ENCODE results near the gene CYB561.

The CYB561 gene

GRCh38 chr17:63419949-63420867 lies 25.9 kb downstream of the CYB561 start:
- no peak for FAIRE-seq
- no peak for TF ChIP-seq CTCF (IDR thresholded peaks at IDR 0.05; ENCODE audit: insufficient read depth, missing control alignments)
- DNase-seq (ENCODE audit: insufficient read length, low spot score): no peak

- no peak for FAIRE-seq
- TF ChIP-seq CTCF (IDR thresholded peaks at IDR 0.05; ENCODE audit: insufficient read depth, missing control alignments): no peak
These were observed 26.7 kb downstream of the CYB561 start for GRCh38 chr17:63419398-63419797.

GRCh38 chr17:63418540-63418939 lies 27.6 kb downstream of the CYB561 start:
- DNase-seq (ENCODE audit: insufficient read length, low spot score) (no peak), FAIRE-seq (no peak)
- no peak for TF ChIP-seq CTCF (IDR thresholded peaks at IDR 0.05; ENCODE audit: insufficient read depth, missing control alignments)

More at GRCh38 chr17:63419398-63419797, 26.7 kb downstream of the CYB561 start:
- DNase-seq (ENCODE audit: insufficient read length, low spot score): no peak

GRCh38 chr17:63414222-63414621 lies 31.9 kb downstream of the CYB561 start:
- TF ChIP-seq CTCF (IDR thresholded peaks at IDR 0.05; ENCODE audit: insufficient read depth, missing control alignments): no peak
- FAIRE-seq (no peak), DNase-seq (ENCODE audit: insufficient read length, low spot score) (no peak)

- TF ChIP-seq CTCF (IDR thresholded peaks at IDR 0.05; ENCODE audit: insufficient read depth, missing control alignments): no peak
- DNase-seq (ENCODE audit: insufficient read length, low spot score): no peak
- no peak for FAIRE-seq
These were observed 33.0 kb downstream of the CYB561 start for GRCh38 chr17:63413128-63413527.

- DNase-seq (ENCODE audit: insufficient read length, low spot score) (no peak), FAIRE-seq (no peak)
- TF ChIP-seq CTCF (IDR thresholded peaks at IDR 0.05; ENCODE audit: insufficient read depth, missing control alignments): no peak
These were observed 33.9 kb downstream of the CYB561 start for GRCh38 chr17:63412234-63412633.

- no peak for TF ChIP-seq CTCF (IDR thresholded peaks at IDR 0.05; ENCODE audit: insufficient read depth, missing control alignments)
- DNase-seq (ENCODE audit: insufficient read length, low spot score) (no peak), FAIRE-seq (no peak)
These were observed 38.3 kb downstream of the CYB561 start for GRCh38 chr17:63407741-63408330.
